Neural crest cell (in vitro differentiated cells): ENCODE results near the gene C6orf58. TPM values are rescaled to one million over a fixed set of nuclear protein-coding genes. Genes with fewer than 3 reads are reported as not detected.
"Not testable (repeated sequence)": the region's sequence is repeated elsewhere in the genome, so short reads cannot be mapped to it uniquely, and the experiment has no call there.

Experiments used
- DNase-seq: peaks from one replicate; pipeline ENCODE4 v3.0.0; 2021; ENCODE audit warnings: low read depth, mixed read lengths, low spot score
- H3K27ac Mint-ChIP-seq: one replicate; pipeline ENCODE4 v1.8.0; 2021; ENCODE audit warnings: mild to moderate bottlenecking, mixed read lengths; ENCODE audit not compliant: unreplicated experiment
- H3K27me3 Mint-ChIP-seq: 2 replicates; pipeline ENCODE4 v1.8.0; 2021; ENCODE audit warnings: low read depth, mild to moderate bottlenecking, mixed read lengths
- H3K36me3 Mint-ChIP-seq: 2 replicates; pipeline ENCODE4 v1.8.0; 2021; ENCODE audit warnings: low read depth, mild to moderate bottlenecking, mixed read lengths
- H3K4me1 Mint-ChIP-seq: 2 replicates; pipeline ENCODE4 v1.8.0; 2021; ENCODE audit warnings: mixed read lengths
- H3K4me3 Mint-ChIP-seq: one replicate; pipeline ENCODE4 v1.8.0; 2021; ENCODE audit warnings: mild to moderate bottlenecking, mixed read lengths
- H3K9me3 Mint-ChIP-seq: 2 replicates; pipeline ENCODE4 v1.8.0; 2021; ENCODE audit warnings: mixed read lengths
- total RNA-seq: library from RNA; stranded (reverse); gene quantifications from 2 replicates; pipeline ENCODE4 v1.2.1, GENCODE V29; 2021
- TF ChIP-seq, protein P1 (sequence below): fragments of 200-600 bp; sonication (generic); conservative IDR thresholded peaks from 2 replicates; pipeline ENCODE4 v1.5.0; 2021; ENCODE audit warnings: antibody characterized with exemption, mild to moderate bottlenecking

The C6orf58 gene
- total RNA-seq, 1 donor from 2014 or later = not detected

DNA sequence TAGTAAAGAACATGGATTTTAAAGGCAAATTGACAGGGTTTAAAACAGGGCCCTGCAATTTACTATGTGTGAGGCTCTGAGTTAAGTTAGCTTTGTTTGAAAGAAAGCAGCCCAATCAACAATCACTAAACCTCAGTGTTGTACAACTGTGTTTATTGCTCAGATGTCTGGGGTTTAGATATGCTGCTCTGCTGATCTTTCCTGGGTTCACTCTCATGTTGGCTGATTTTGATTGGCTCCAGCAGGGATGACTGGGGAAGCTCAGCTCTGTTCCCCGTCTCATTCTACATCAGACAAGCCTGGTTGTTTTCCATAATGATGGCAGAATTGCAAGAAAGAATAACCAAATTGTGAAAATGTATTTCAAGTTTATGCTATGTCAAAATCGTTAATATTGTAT is 10.9 kb downstream of the C6orf58 start:
- no peaks in the 10 kb centered on the region for H3K36me3 Mint-ChIP-seq
- TF ChIP-seq, protein P1, sequence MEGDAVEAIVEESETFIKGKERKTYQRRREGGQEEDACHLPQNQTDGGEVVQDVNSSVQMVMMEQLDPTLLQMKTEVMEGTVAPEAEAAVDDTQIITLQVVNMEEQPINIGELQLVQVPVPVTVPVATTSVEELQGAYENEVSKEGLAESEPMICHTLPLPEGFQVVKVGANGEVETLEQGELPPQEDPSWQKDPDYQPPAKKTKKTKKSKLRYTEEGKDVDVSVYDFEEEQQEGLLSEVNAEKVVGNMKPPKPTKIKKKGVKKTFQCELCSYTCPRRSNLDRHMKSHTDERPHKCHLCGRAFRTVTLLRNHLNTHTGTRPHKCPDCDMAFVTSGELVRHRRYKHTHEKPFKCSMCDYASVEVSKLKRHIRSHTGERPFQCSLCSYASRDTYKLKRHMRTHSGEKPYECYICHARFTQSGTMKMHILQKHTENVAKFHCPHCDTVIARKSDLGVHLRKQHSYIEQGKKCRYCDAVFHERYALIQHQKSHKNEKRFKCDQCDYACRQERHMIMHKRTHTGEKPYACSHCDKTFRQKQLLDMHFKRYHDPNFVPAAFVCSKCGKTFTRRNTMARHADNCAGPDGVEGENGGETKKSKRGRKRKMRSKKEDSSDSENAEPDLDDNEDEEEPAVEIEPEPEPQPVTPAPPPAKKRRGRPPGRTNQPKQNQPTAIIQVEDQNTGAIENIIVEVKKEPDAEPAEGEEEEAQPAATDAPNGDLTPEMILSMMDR = no peak
- no peaks in the 10 kb centered on the region for H3K27me3 Mint-ChIP-seq
- DNase-seq = no peak
- no peak overlapping the region for H3K4me3 Mint-ChIP-seq
- peaks cover 2% of the 10 kb centered on the region for H3K9me3 Mint-ChIP-seq
- H3K4me1 Mint-ChIP-seq = no peaks in the 10 kb centered on the region
- no peak overlapping the region for H3K27ac Mint-ChIP-seq

DNA sequence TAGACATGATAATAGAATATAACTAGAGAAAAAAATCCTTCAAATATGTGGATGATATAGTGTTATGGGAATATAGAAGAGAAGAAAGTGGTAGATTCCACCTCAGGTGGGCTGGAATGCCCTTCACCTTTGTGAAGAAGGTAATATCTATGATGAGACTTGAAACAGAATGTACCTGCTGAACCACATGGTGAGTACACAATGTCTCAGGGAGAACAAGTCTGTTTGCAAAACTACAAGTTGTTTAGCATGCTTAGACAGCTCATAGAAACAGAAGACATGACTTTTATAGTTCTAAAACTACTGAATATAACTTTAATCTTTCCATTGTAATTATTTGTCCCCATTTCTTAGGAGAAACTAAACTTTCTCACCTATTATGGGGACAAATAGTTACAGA is 12.2 kb downstream of the C6orf58 start:
- no peaks in the 10 kb centered on the region for H3K4me1 Mint-ChIP-seq

DNA sequence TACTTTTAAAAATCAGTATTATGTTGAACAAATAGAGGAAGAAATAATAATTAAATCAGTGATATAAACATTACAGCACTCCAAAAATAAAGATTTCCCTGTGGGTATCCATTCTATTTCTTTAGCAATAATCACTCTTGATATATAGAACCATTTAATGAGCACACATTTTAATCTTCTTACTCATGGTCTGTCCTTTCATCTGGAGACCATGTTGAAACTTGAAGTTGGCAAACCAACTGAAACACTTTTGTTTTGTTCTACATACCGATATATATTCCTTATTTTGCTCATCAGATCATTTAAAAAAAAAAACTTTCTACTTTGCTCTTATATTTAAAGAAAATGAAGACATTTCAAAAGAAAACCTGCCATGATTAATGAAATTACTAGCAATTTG is 13.4 kb downstream of the C6orf58 start:
- Mint-ChIP-seq H3K4me3 (no peak overlapping the region), H3K9me3 (peaks cover 2% of the 10 kb centered on the region)

More for the DNA sequence above, 12.2 kb downstream of the C6orf58 start:
- H3K9me3 Mint-ChIP-seq = peaks cover 2% of the 10 kb centered on the region
- TF ChIP-seq, protein P1 = no peak
- no peaks in the 10 kb centered on the region for H3K27me3 Mint-ChIP-seq
- no peak for DNase-seq
- no peaks in the 10 kb centered on the region for H3K36me3 Mint-ChIP-seq
- H3K4me3 Mint-ChIP-seq = no peak overlapping the region
- H3K27ac Mint-ChIP-seq = no peak overlapping the region

DNA sequence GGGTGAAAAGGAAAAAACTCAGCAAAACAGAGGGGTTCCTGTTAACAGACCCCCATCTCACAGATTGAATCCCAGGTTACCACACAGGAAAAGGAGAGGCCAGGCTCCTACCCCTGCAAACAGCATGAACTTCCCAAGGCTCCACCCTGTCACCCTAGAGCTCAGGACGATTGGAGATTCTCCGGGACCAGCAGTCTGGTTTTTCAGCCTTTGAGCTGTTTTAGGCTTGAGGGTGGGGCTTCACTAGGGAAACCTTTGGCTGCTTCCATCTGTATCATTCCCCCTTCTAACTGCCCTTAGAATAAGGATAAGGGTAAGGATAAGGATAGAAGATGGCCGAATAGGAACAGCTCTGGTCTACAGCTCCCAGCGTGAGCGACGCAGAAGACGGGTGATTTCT is 16.0 kb downstream of the C6orf58 start:
- H3K27ac Mint-ChIP-seq = peak overlapping the region; percentile 81
- TF ChIP-seq, protein P1 = no peak
- H3K4me1 Mint-ChIP-seq = no peaks in the 10 kb centered on the region
- H3K36me3 Mint-ChIP-seq = no peaks in the 10 kb centered on the region
- no peaks in the 10 kb centered on the region for H3K27me3 Mint-ChIP-seq
- H3K4me3 Mint-ChIP-seq = peak overlapping the region; percentile 57
- H3K9me3 Mint-ChIP-seq = peaks cover 2% of the 10 kb centered on the region
- DNase-seq = no peak

More for the DNA sequence above, 13.4 kb downstream of the C6orf58 start:
- DNase-seq = no peak
- Mint-ChIP-seq H3K27me3 (no peaks in the 10 kb centered on the region), H3K27ac (no peak overlapping the region), H3K36me3 (no peaks in the 10 kb centered on the region), H3K4me1 (no peaks in the 10 kb centered on the region)
- TF ChIP-seq, protein P1 = no peak

DNA sequence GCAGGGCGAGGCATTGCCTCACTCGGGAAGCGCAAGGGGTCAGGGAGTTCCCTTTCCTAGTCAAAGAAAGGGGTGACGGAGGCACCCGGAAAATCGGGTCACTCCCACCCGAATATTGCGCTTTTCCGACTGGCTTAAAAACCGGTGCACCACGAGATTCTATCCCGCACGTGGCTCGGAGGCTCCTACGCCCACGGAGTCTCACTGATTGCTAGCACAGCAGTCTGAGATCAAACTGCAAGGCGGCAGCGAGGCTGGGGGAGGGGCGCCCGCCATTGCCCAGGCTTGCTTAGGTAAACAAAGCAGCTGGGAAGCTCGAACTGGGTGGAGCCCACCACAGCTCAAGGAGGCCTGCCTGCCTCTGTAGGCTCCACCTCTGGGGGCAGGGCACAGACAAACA is 16.5 kb downstream of the C6orf58 start:
- not testable (repeated sequence) for H3K4me1 Mint-ChIP-seq, DNase-seq, H3K27me3 Mint-ChIP-seq, H3K27ac Mint-ChIP-seq, H3K9me3 Mint-ChIP-seq, H3K36me3 Mint-ChIP-seq
- peak overlapping the region; percentile 57 for H3K4me3 Mint-ChIP-seq

DNA sequence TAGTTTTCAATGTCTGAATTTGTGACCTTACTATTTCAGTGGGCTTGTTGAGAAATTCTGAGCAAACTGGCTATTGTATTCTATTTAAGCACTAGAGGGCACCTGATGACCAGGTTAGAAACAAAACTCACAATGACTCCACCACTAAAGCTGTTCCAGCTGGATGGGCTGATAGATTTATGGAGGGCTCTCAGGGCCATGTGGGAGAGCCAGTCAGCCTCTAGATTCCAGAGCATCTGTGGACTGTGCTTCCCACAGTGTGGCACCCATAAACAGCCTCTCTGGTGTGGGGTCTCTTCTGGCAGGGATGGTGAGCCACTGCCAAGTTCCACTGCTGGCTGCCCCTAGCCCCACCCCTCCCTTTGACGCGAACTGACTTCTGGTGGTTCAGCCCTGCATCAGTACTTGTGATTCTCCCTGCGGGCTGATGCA is 29.2 kb downstream of the C6orf58 start:
- H3K36me3 Mint-ChIP-seq = no peaks in the 10 kb centered on the region
- no peak for DNase-seq
- H3K27me3 Mint-ChIP-seq = no peaks in the 10 kb centered on the region
- no peaks in the 10 kb centered on the region for H3K9me3 Mint-ChIP-seq
- no peak overlapping the region for H3K27ac Mint-ChIP-seq
- TF ChIP-seq, protein P1 = peak; percentile 53
- no peaks in the 10 kb centered on the region for H3K4me1 Mint-ChIP-seq
- no peak overlapping the region for H3K4me3 Mint-ChIP-seq
